AG10803 (cell line): ENCODE measurements around the gene EDNRB.
"Not testable (repeated sequence)": the region's sequence is repeated elsewhere in the genome, so short reads cannot be mapped to it uniquely, and the experiment has no call there.

Experiments
- DNase-seq: peaks from one replicate; pipeline ENCODE4 v3.0.0; 2010; ENCODE audit warnings: low read depth
- H3K4me3 ChIP-seq: 2 replicates; pipeline ENCODE4 v1.5.1; 2011; ENCODE audit warnings: mild to moderate bottlenecking, low read length, control low read depth
- TF ChIP-seq, protein P1 (sequence below): conservative IDR thresholded peaks from 2 replicates; pipeline ENCODE4 v1.5.1; 2011; ENCODE audit warnings: mild to moderate bottlenecking, low read length, control low read depth, inconsistent platforms

EDNRB gene

DNA sequence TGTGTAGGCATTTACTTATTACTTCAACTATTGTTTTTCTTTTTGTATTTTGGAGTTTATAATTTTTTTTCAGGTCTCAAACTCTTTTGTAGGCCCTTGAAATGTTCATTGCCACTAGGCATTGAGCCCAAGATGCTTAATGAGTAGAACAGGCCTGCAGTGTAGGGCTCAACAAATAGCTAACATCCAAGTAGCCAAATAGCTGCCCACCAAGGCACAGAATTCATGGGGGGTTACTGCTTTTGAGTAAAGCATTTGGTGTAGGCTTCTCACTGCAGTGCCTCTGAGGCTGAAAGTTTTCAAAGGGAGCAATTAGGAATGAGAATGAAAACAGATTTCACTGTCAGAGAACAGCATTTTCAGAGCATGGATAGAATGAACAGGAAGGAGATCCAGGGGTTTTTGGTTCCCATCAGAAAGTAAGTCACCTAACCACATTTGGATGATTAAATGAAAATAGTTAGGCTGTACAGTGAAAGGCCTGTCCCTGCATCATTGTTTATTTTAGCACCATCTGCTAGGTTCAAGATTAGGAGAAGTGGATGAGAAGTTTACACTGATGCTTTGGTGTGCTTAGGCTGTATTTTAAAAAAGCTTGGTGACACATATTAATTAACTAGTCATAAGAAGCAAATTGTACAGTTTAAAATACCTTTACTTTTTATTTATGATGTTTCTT, 61.0 kb downstream of the EDNRB start:
- DNase-seq = no peak
- TF ChIP-seq, protein P1, sequence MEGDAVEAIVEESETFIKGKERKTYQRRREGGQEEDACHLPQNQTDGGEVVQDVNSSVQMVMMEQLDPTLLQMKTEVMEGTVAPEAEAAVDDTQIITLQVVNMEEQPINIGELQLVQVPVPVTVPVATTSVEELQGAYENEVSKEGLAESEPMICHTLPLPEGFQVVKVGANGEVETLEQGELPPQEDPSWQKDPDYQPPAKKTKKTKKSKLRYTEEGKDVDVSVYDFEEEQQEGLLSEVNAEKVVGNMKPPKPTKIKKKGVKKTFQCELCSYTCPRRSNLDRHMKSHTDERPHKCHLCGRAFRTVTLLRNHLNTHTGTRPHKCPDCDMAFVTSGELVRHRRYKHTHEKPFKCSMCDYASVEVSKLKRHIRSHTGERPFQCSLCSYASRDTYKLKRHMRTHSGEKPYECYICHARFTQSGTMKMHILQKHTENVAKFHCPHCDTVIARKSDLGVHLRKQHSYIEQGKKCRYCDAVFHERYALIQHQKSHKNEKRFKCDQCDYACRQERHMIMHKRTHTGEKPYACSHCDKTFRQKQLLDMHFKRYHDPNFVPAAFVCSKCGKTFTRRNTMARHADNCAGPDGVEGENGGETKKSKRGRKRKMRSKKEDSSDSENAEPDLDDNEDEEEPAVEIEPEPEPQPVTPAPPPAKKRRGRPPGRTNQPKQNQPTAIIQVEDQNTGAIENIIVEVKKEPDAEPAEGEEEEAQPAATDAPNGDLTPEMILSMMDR = no peak
- no peak overlapping the region for H3K4me3 ChIP-seq

DNA sequence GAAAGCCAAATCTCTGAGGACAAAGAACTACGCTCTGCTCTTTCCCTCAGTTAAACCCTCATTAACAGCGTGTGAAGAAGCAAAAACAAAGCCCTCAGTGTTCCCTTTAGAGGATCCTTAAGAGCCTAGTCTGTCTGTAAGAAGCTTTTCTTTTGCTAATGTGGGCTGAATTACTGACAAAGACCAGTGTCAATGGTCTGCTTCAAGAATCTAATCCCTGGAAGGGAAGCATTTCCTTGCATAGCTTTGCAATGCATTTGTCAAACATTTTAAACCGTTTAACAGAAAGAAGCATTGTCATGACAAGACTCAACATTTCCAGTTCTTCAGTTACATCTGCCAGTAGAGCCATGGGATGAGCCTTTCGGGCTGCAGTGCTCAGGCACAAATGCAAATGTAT, 64.9 kb downstream of the EDNRB start:
- DNase-seq = no peak
- no peak overlapping the region for H3K4me3 ChIP-seq

DNA sequence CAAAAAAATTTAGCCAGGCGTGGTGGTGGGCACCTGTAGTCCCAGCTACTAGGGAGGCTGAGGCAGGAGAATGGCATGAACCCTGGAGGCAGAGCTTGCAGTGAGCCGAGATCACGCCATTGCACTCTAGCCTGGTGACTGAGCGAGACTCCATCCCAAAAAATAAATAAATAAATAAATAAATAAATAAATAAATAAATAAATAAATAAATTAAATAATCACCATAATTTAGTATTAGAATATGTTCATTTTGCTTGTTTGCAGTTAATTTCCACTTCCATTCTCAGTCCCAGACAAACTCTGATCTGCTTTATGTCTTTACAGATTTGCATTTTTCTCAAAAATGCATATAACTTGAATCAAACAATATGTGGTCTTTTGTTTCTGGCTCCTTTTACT, 70.6 kb downstream of the EDNRB start:
- not testable (repeated sequence) for H3K4me3 ChIP-seq, DNase-seq

More for the DNA sequence above, 64.9 kb downstream of the EDNRB start:
- TF ChIP-seq, protein P1 = no peak

DNA sequence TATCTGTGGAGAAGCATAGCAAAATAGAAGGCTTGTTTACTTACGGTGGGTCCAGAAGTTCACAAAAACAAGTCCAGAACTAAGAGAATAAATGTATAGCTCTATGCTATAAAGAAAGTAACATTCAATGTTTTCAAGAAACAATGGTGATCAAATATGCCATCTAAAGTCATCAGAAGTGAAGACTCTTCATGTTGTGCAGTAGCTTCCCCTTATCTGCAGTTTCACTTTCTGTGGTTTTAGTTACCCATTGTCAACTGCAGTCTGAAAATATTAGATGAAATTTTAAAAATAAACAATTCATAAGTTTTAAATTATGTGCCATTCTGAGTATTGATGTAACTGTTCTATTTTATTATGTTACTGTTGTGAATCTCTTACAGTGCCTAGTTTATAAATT, 72.5 kb downstream of the EDNRB start:
- no peak for DNase-seq
- H3K4me3 ChIP-seq = no peak overlapping the region
- TF ChIP-seq, protein P1 = no peak
